ENCODE results near the gene SCGB2B2. TPM values are rescaled to one million over a fixed set of nuclear protein-coding genes. Genes with fewer than 3 reads are reported as not detected.

SCGB2B2 gene
- polyA plus RNA-seq, 4 donors = 0.15 to 0.50 TPM; not detected in 2

GRCh38 chr19:34655651-34656050 is 21.3 kb downstream of the SCGB2B2 start:
- Histone ChIP-seq H3K9me3 (ENCODE audit: control insufficient read depth in 2 of 2, insufficient read depth in 1 of 2, low read depth in 1 of 2, low read length in 1 of 2) (no peaks in the 10 kb centered on the region), H3K27ac (ENCODE audit: low read depth in 1 of 3, low read length in 2 of 3) (no peak overlapping the region), H3K27me3 (ENCODE audit: control insufficient read depth in 3 of 3, insufficient read depth in 3 of 3, low read length in 3 of 3) (no peaks in the 10 kb centered on the region), H3K36me3 (ENCODE audit: control insufficient read depth in 3 of 3, insufficient read depth in 2 of 3, low read depth in 1 of 3, low read length in 3 of 3) (no peaks in the 10 kb centered on the region), H3K4me1 (ENCODE audit: control insufficient read depth in 3 of 3, insufficient read depth in 2 of 3, low read depth in 1 of 3, low read length in 2 of 3) (no peaks in the 10 kb centered on the region), H3K4me3 (ENCODE audit: low read depth in 1 of 3, low read length in 3 of 3) (no peak overlapping the region)
- DNase-seq (no peak), FAIRE-seq (no peak)
- 56 to 78% (median 66%) methylated on average over 2 of the region's 2 CpGs for WGBS, 3 donors

- Histone ChIP-seq H3K4me3 (ENCODE audit: low read depth in 1 of 3, low read length in 3 of 3) (no peak overlapping the region), H3K36me3 (ENCODE audit: control insufficient read depth in 3 of 3, insufficient read depth in 2 of 3, low read depth in 1 of 3, low read length in 3 of 3) (no peaks in the 10 kb centered on the region), H3K4me1 (ENCODE audit: control insufficient read depth in 3 of 3, insufficient read depth in 2 of 3, low read depth in 1 of 3, low read length in 2 of 3) (no peaks in the 10 kb centered on the region), H3K27me3 (ENCODE audit: control insufficient read depth in 3 of 3, insufficient read depth in 3 of 3, low read length in 3 of 3) (no peaks in the 10 kb centered on the region), H3K9me3 (ENCODE audit: control insufficient read depth in 2 of 2, insufficient read depth in 1 of 2, low read depth in 1 of 2, low read length in 1 of 2) (no peaks in the 10 kb centered on the region), H3K27ac (ENCODE audit: low read depth in 1 of 3, low read length in 2 of 3) (no peak overlapping the region)
- DNase-seq (no peak), FAIRE-seq (no peak)
- 34 to 51% (median 39%) methylated on average over 2 of the region's 2 CpGs for WGBS, 3 donors
Observed at GRCh38 chr19:34654796-34655195, 22.2 kb downstream of the SCGB2B2 start.

- Histone ChIP-seq H3K4me1 (ENCODE audit: control insufficient read depth in 3 of 3, insufficient read depth in 2 of 3, low read depth in 1 of 3, low read length in 2 of 3) (no peaks in the 10 kb centered on the region), H3K27ac (ENCODE audit: low read depth in 1 of 3, low read length in 2 of 3) (no peak overlapping the region), H3K36me3 (ENCODE audit: control insufficient read depth in 3 of 3, insufficient read depth in 2 of 3, low read depth in 1 of 3, low read length in 3 of 3) (no peaks in the 10 kb centered on the region), H3K4me3 (ENCODE audit: low read depth in 1 of 3, low read length in 3 of 3) (no peak overlapping the region), H3K9me3 (ENCODE audit: control insufficient read depth in 2 of 2, insufficient read depth in 1 of 2, low read depth in 1 of 2, low read length in 1 of 2) (no peaks in the 10 kb centered on the region), H3K27me3 (ENCODE audit: control insufficient read depth in 3 of 3, insufficient read depth in 3 of 3, low read length in 3 of 3) (no peaks in the 10 kb centered on the region)
- no peak for FAIRE-seq
- DNase-seq = no peak
- 73 to 79% (median 76%) methylated on average over 2 of the region's 2 CpGs for WGBS, 3 donors
Observed at GRCh38 chr19:34651747-34652146, 25.2 kb downstream of the SCGB2B2 start.

GRCh38 chr19:34649886-34650543 is 26.9 kb downstream of the SCGB2B2 start:
- Histone ChIP-seq H3K4me3 (ENCODE audit: low read depth in 1 of 3, low read length in 3 of 3) (no peak overlapping the region), H3K36me3 (ENCODE audit: control insufficient read depth in 3 of 3, insufficient read depth in 2 of 3, low read depth in 1 of 3, low read length in 3 of 3) (no peaks in the 10 kb centered on the region), H3K27ac (ENCODE audit: low read depth in 1 of 3, low read length in 2 of 3) (no peak overlapping the region), H3K27me3 (ENCODE audit: control insufficient read depth in 3 of 3, insufficient read depth in 3 of 3, low read length in 3 of 3) (no peaks in the 10 kb centered on the region), H3K4me1 (ENCODE audit: control insufficient read depth in 3 of 3, insufficient read depth in 2 of 3, low read depth in 1 of 3, low read length in 2 of 3) (no peaks in the 10 kb centered on the region), H3K9me3 (ENCODE audit: control insufficient read depth in 2 of 2, insufficient read depth in 1 of 2, low read depth in 1 of 2, low read length in 1 of 2) (no peaks in the 10 kb centered on the region)
- FAIRE-seq (no peak), DNase-seq (no peak)
- WGBS, 3 donors = 89 to 91% (median 90%) methylated on average over 9 of the region's 9 CpGs

- 51 to 74% (median 72%) methylated on average over 5 of the region's 5 CpGs for WGBS, 3 donors
- H3K9me3 ChIP-seq (ENCODE audit: control insufficient read depth in 2 of 2, insufficient read depth in 1 of 2, low read depth in 1 of 2, low read length in 1 of 2) = no peaks in the 10 kb centered on the region
- no peak overlapping the region for H3K4me3 ChIP-seq (ENCODE audit: low read depth in 1 of 3, low read length in 3 of 3)
- no peaks in the 10 kb centered on the region for H3K36me3 ChIP-seq (ENCODE audit: control insufficient read depth in 3 of 3, insufficient read depth in 2 of 3, low read depth in 1 of 3, low read length in 3 of 3)
- H3K27me3 ChIP-seq (ENCODE audit: control insufficient read depth in 3 of 3, insufficient read depth in 3 of 3, low read length in 3 of 3) = no peaks in the 10 kb centered on the region
- no peaks in the 10 kb centered on the region for H3K4me1 ChIP-seq (ENCODE audit: control insufficient read depth in 3 of 3, insufficient read depth in 2 of 3, low read depth in 1 of 3, low read length in 2 of 3)
- no peak overlapping the region for H3K27ac ChIP-seq (ENCODE audit: low read depth in 1 of 3, low read length in 2 of 3)
- FAIRE-seq (no peak), DNase-seq (no peak)
Observed at GRCh38 chr19:34645551-34645950, 31.4 kb downstream of the SCGB2B2 start.

GRCh38 chr19:34644991-34645461 is 31.9 kb downstream of the SCGB2B2 start:
- no peak for DNase-seq
- 70 to 79% (median 77%) methylated on average over 10 of the region's 10 CpGs for WGBS, 3 donors

GRCh38 chr19:34642241-34642640 is 34.7 kb downstream of the SCGB2B2 start:
- H3K4me1 ChIP-seq (ENCODE audit: control insufficient read depth in 3 of 3, insufficient read depth in 2 of 3, low read depth in 1 of 3, low read length in 2 of 3) = no peaks in the 10 kb centered on the region
- DNase-seq (no peak), FAIRE-seq (no peak)
- no peaks in the 10 kb centered on the region for H3K36me3 ChIP-seq (ENCODE audit: control insufficient read depth in 3 of 3, insufficient read depth in 2 of 3, low read depth in 1 of 3, low read length in 3 of 3)
- no peaks in the 10 kb centered on the region for H3K27me3 ChIP-seq (ENCODE audit: control insufficient read depth in 3 of 3, insufficient read depth in 3 of 3, low read length in 3 of 3)
- H3K27ac ChIP-seq (ENCODE audit: low read depth in 1 of 3, low read length in 2 of 3) = no peak overlapping the region
- WGBS, 3 donors = 81 to 87% (median 85%) methylated on average over 4 of the region's 4 CpGs
- H3K4me3 ChIP-seq (ENCODE audit: low read depth in 1 of 3, low read length in 3 of 3) = no peak overlapping the region
- H3K9me3 ChIP-seq (ENCODE audit: control insufficient read depth in 2 of 2, insufficient read depth in 1 of 2, low read depth in 1 of 2, low read length in 1 of 2) = no peaks in the 10 kb centered on the region

More at GRCh38 chr19:34644991-34645461, 31.9 kb downstream of the SCGB2B2 start:
- FAIRE-seq = no peak
- H3K36me3 ChIP-seq (ENCODE audit: control insufficient read depth in 3 of 3, insufficient read depth in 2 of 3, low read depth in 1 of 3, low read length in 3 of 3) = no peaks in the 10 kb centered on the region
- H3K27ac ChIP-seq (ENCODE audit: low read depth in 1 of 3, low read length in 2 of 3) = no peak overlapping the region
- no peaks in the 10 kb centered on the region for H3K4me1 ChIP-seq (ENCODE audit: control insufficient read depth in 3 of 3, insufficient read depth in 2 of 3, low read depth in 1 of 3, low read length in 2 of 3)
- no peaks in the 10 kb centered on the region for H3K9me3 ChIP-seq (ENCODE audit: control insufficient read depth in 2 of 2, insufficient read depth in 1 of 2, low read depth in 1 of 2, low read length in 1 of 2)
- no peaks in the 10 kb centered on the region for H3K27me3 ChIP-seq (ENCODE audit: control insufficient read depth in 3 of 3, insufficient read depth in 3 of 3, low read length in 3 of 3)
- no peak overlapping the region for H3K4me3 ChIP-seq (ENCODE audit: low read depth in 1 of 3, low read length in 3 of 3)

GRCh38 chr19:34639491-34640085 is 37.4 kb downstream of the SCGB2B2 start:
- no peak for FAIRE-seq
- 14 to 24% (median 15%) methylated on average over 4 of the region's 4 CpGs for WGBS, 3 donors

More at GRCh38 chr19:34639491-34640085, 37.4 kb downstream of the SCGB2B2 start:
- H3K27ac ChIP-seq (ENCODE audit: low read depth in 1 of 3, low read length in 2 of 3) = no peak overlapping the region
- H3K4me1 ChIP-seq (ENCODE audit: control insufficient read depth in 3 of 3, insufficient read depth in 2 of 3, low read depth in 1 of 3, low read length in 2 of 3) = no peaks in the 10 kb centered on the region
- no peak overlapping the region for H3K4me3 ChIP-seq (ENCODE audit: low read depth in 1 of 3, low read length in 3 of 3)
- no peaks in the 10 kb centered on the region for H3K27me3 ChIP-seq (ENCODE audit: control insufficient read depth in 3 of 3, insufficient read depth in 3 of 3, low read length in 3 of 3)
- peak; percentile 84 to 86 for DNase-seq
- H3K36me3 ChIP-seq (ENCODE audit: control insufficient read depth in 3 of 3, insufficient read depth in 2 of 3, low read depth in 1 of 3, low read length in 3 of 3) = peaks cover 0 to 4% (median 0%) of the 10 kb centered on the region in 3 donors
- H3K9me3 ChIP-seq (ENCODE audit: control insufficient read depth in 2 of 2, insufficient read depth in 1 of 2, low read depth in 1 of 2, low read length in 1 of 2) = peaks cover 3 to 13% of the 10 kb centered on the region in 2 donors

Measured in small intestine (tissue), 7 donors.